Measurements from ENCODE around the gene KCTD2.
"Not testable (repeated sequence)": the region's sequence is repeated elsewhere in the genome, so short reads cannot be mapped to it uniquely, and the experiment has no call there.

Gene KCTD2

GRCh38 chr17:75051941-75052340, 4.9 kb downstream of the KCTD2 start:
- no peak for DNase-seq (ENCODE audit: low read depth)

DNA sequence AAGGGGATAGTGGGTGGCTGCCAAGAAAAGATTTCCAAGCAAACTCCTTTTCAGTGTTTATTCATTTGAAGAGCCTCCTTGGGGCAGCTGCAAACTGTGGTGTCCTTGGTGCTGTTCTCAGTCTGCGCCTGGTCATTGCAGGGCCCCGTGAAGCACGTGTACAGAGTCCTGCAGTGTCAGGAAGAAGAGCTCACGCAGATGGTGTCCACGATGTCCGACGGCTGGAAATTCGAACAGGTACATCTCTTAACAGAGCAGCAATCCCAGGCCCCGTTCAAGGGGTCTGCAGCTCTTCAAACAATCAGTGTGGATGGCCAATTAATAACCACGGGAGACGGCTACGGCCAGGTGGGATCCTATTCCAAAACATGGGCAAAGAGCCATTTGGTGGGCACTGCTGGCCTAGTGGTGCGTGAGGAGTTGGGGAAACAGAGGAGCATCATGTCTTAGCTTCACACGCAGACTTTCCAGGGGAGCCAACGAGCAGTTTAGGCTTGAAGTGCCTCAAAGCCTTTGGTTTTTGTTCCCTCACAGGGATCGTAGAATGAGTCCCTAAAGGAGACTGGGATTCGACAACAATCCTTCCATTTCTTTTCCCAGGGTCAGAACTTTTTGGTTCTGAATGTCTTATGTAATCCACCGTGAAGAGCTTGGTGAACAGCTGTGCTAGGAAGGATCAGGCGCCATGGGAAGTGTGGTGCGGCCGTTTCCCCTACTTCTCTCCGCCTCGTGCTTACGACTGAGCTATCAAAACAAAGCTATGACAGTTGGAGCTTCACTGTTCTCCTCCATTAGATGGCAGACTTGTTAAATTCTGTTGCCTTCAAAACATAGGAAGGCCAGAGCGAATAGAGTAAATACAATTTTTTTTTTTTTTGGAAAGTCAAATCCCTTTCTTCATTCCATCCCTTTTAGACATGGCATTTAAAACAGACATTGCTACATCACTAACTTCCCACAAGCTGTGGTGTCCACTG, 12.6 kb downstream of the KCTD2 start:
- DNase-seq (ENCODE audit: low read depth) = peak; percentile 83

DNA sequence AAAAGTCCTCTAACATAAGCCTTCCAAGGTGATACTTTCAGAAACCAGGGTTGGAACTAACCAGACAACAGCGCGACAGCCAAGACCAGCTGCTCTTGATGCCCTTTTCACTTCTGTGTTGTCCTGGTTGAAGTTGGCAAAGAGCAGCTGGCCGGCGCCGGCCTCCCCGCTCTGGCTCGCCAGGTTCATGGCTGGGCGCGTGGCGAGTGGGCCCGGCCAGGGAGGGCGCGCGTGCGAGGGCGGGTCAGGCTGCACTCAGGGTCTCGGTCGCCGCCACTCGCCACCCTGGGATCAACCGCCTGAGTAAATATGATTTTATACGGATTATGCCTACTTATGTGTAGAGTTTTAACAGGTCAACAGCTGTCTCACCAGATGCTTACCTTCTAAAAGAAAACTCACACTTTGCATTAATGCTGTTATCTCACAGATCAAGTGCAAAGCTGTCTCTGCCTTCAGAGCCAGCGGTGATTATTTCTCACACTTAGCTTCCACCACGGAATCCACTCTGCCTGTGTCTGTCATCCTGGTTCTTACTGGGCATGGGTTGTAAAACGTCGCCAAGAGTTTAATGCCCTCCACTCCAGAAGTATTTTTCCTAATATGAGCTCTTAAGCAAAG, 13.5 kb downstream of the KCTD2 start:
- DNase-seq (ENCODE audit: low read depth) = no peak

DNA sequence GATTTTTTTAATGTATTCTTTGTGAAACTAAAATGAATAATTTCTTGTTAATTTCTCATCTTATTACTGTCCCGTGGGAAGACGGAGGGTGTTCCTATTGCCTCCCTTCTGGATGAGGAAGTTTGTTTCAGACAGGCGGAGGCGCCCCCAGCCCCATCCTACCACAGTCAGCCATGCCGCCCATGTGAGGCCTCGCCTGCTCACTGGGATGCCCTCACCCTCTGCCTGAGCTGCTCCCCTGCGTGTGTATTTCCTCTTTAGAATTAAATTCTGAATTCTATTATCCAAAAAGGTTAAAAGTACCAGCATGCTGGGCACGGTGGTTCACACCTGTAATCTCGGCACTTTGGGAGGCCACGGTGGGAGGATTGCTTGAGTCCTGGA, 14.0 kb downstream of the KCTD2 start:
- no peak for DNase-seq (ENCODE audit: low read depth)

DNA sequence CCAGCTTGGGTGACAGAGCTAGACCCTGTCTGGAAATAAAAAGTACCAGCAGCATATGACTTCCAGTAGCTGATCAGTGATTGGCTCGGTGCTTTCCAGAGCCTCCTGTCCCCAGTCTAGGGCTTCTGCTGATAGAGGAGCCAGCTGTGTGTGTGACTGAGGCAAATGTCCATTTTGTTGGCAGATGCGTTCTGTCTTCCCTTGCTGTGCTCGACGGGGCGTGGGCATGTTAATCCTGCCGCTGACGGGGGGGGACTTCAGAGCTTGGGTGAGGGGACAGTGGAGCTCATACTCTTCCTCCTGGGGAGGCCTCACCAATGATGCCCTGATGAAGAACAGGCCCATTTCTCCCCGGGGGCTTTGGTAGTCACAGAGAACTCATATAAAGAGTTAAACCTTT, 14.6 kb downstream of the KCTD2 start:
- no peak for DNase-seq (ENCODE audit: low read depth)

GRCh38 chr17:75063201-75063600, 16.2 kb downstream of the KCTD2 start:
- DNase-seq (ENCODE audit: low read depth) = no peak

DNA sequence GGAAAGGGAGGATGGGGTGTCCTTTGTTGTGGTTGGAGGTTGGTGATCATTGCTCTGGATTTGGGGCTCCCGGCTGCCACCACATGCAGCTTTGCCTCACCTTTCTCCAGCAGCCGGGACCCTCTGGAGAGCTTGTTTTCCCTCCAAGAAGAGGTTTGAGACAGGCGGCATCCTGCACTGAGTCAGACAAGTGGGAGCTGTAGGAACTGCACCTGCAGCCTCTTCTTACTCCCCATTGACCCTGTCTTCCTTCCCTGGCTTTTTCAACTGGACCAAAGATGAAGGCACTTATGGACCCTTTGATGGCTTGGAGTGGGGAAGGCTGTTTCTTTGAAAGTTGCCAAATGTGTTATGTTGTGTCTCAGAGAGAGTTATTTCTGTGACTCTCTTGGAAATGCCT, 16.6 kb downstream of the KCTD2 start:
- no peak for DNase-seq (ENCODE audit: low read depth)

DNA sequence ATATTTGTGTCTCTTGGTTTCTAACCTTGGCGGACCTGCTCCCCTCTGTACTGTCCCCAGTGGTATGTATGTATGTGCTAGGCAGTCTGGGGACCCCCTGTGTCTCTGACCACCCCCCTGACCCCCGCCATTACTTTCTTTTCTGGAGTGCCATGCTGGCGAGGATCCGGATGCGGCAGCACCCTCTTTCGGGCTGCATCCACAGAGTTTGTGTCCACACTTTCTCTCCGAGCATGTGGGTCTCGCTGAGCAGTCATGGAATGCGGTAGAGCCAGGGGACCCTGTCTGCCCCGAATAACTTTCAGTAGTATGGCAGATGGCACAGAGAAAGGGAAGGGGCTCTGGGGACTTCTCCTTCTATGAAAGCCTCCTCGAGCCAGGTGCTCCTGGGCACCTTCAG, 17.0 kb downstream of the KCTD2 start:
- no peak for DNase-seq (ENCODE audit: low read depth)

DNA sequence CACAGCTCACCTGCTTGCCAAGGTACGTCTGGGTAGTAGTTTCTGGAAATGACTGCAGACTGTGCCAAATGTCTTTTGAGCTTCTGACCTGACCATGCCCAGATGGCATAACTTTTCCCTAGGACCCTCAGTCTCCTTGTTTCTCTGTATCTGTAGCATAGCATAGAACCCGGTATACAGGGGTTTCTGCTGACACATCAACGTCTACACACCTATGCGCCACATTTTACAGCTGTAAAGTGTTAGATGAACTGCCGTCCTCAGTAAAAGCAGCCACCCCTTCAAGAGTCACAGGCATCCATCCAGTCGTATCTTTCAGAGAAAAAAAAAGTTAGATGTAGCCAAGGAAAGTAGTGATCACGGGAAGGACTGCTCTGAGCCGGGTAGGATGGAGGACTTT, 17.4 kb downstream of the KCTD2 start:
- DNase-seq (ENCODE audit: low read depth) = no peak

DNA sequence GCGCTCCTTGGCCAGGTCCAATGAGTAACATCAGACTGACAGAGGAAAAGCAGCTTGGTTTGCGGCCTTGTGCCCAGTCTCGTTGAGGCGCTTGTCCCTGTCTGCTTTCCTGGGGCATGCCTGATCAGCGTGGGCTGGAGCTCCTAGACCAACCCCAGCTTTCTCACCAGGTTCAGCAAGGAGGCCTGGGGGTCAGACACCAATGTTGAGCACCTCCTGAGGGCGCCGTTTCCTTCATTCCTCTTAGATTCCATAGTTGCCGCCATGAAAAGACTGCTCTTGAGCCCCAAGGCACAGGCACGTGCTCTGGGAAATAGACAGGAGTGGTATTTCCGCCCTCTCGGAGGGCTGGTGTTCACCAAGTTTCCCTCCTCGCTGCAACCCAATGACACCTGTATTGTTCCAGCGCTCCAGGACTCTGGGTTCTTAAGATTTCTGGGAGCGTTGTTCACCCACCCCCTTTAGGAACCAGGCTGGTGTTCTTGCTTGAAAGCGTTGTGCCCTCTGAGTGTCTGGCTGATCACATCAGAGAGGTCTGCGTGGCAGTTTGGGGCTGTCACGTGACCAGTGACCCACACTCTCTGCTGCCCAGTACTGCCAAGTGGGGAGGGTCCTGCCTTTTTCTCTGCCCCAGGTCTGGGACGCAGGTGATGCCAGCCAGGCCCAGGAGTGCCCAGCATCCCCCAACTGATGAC, 18.0 kb downstream of the KCTD2 start:
- DNase-seq (ENCODE audit: low read depth) = no peak

DNA sequence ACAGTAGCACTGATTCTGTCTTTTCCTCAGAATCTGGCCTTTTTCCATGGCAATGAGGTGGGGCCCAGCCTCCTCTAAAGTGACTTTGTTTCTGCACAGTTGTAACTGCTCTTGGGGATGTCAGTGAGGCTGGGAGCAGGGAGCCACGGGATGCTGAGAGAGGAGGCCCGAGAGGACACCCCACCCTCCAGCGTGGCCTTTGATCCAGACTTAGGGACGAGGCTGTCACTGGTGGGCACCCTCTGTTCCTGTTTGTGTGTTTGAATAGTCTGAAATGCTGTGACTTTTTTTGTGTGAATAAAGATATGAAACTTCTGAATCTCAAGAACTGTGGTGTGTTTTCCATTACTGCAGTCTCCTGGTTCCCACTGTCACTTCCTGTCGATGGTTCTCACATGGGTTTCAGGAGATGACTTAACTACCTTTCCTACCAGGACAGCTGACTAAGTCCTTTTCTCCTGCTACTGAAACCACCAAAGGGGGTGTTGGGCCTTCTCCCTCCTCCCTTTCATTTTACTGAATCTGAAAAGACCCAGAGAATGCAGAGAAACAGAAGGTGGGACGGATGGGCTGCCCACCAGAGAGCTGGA, 18.6 kb downstream of the KCTD2 start:
- no peak for DNase-seq (ENCODE audit: low read depth)

DNA sequence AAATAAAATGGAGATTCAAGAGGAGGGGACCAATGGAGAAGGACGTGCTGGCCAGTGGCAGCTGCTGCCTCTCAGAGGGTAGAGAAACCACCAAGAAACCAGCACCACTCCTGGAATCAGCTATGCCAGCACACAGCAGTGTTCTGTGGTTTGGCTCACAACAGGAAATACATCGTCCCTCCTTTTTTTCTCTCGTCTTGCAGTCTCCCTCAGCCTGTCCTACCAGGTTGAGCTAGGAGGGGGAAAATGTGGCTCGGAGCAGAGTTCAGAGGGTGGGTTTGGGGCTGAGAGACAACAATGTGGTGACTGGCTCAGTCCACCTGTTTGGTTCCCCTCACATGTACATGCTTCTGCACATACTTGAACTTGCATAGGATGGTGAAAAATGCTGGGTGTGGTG, 20.8 kb downstream of the KCTD2 start:
- DNase-seq (ENCODE audit: low read depth) = no peak

DNA sequence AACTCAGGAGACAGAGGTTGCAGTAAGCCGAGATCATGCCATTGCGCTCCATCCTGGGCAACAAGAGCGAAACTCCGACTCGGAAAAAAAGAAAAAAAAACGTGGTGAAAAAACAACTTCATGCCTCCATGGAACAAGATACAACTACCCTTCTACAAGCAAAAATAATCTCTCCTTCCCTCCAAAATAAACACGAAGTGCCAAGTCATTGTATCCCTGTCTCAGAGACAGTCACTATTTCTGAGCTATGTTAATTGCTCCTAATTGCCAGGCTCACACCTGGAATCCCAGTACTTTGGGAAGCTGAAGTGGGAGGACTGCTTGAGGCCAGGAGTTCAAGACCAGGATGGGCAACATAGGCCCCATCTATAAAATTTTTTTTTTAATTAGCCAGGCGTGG, 21.7 kb downstream of the KCTD2 start:
- no peak for DNase-seq (ENCODE audit: low read depth)

DNA sequence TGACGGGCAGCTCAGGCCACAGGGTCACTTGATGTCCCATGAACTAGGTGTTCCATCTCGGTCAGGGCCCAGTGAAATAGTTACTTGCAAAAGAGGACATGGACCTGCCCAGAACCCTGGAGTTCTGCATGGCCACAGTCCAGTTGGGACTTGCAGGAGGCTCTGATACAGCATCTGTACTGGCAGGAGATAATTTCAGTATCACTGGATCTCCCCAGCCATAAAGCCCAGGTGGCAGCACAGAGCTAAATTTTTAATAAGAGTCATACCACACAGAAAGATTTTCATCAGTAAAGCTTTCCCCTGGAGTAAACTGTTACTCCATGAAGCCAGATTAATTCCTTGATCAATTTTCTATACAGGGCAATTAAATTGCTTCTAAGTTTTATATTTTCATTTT, 22.8 kb downstream of the KCTD2 start:
- DNase-seq (ENCODE audit: low read depth) = no peak

GRCh38 chr17:75071478-75072271, 24.6 kb downstream of the KCTD2 start:
- not testable (repeated sequence) for DNase-seq (ENCODE audit: low read depth)

GRCh38 chr17:75072909-75073308, 25.9 kb downstream of the KCTD2 start:
- DNase-seq (ENCODE audit: low read depth) = not testable (repeated sequence)

DNA sequence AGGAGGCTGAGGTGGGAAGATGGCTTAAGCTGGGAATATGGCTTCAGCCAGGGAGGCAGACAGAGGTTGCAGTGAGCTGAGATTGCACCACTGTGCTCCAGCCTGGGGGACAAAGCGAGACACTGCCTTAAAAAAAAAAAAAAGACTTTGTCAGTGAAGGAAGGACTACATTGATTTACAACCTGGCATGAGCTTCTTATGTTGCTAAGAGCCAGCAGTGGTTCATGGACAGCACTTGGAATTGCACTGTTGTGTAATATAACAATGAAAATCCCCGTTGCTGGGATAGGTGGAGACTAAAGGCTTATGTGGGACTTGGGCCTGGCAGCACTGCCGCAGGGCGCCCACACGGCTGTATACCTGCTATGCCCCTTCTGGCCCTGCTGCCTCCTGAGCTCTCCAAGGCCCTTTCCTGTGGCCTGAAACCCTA, 26.6 kb downstream of the KCTD2 start:
- no peak for DNase-seq (ENCODE audit: low read depth)

DNA sequence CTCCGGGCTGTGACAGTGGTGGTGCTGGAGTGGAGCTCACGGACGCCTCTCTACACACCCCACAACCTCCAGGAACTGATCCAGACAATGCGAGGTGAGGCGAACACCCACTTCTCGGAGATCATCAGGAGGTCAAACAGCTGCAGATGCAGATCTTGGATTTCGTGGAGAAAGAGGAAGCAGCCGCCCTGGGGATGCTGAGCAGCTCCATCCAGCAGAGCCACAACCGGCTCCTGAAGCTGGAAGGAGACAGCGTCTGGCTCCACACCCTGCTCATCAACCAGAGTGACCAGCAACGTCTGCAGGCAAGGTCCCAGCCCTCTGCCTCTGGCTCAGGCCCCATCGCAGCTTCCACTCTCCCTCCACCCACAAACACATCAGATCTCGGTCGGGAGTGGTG, 27.5 kb downstream of the KCTD2 start:
- DNase-seq (ENCODE audit: low read depth) = no peak

- DNase-seq (ENCODE audit: low read depth) = no peak
These were observed 28.7 kb downstream of the KCTD2 start for GRCh38 chr17:75075597-75076336.

DNA sequence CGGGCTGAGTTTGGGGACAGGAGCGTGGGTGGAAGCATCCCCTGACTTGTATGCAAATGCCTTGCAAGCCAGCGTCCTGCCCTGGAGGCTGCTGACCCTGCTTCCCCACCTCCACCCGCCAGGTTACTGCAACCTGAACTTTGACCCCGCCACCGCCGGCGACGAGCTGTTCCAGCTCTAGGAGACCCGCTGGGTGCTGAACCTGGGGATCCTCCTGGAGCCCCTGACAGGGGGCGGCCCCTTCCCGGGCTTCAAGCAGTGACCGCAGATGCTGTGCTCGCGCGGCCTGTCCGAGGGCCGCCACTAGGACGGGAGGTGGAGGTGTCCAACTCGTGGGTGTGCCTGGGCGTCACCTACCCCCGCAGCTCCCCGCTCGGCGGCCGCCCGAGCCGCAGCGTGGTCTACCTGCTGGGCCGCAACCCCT, 30.1 kb downstream of the KCTD2 start:
- DNase-seq (ENCODE audit: low read depth) = no peak

All from fibroblast of gingiva (primary cell).